ENCODE data around the gene ZNF316. TPM values are rescaled to one million over a fixed set of nuclear protein-coding genes. Genes with fewer than 3 reads are reported as not detected.

The ZNF316 gene
- polyA plus RNA-seq, 3 donors = 0.66 to 41.1 (median 1.2) TPM

- H3K9me3 Mint-ChIP-seq = peaks cover 27 to 44% (median 34%) of the 10 kb centered on the region in 7 donors
- Histone ChIP-seq H3K9me3 (replicated peaks in 1 of 2; ENCODE audit: control insufficient read depth in 1 of 2, insufficient read depth in 1 of 2, low read length in 2 of 2) (peaks cover 33 to 46% of the 10 kb centered on the region in 2 donors), H3K27ac (ENCODE audit: low read depth in 1 of 2, low read length in 2 of 2) (no peak overlapping the region), H3K27me3 (ENCODE audit: control insufficient read depth in 2 of 2, insufficient read depth in 2 of 2, low read length in 2 of 2) (no peaks in the 10 kb centered on the region), H3K9ac (ENCODE audit: insufficient read depth, low read length, poor library complexity, severe bottlenecking) (no peak overlapping the region), H4K20me1 (ENCODE audit: insufficient read depth, low read length) (peaks cover 42% of the 10 kb centered on the region), H2AFZ (ENCODE audit: insufficient read depth, low read depth, low read length, poor library complexity, severe bottlenecking) (no peak overlapping the region), H3K4me3 (replicated peaks in 1 of 3; ENCODE audit: low read depth in 2 of 3, low read length in 3 of 3) (no peak overlapping the region), H3K4me1 (ENCODE audit: control insufficient read depth in 1 of 2, insufficient read depth in 2 of 2, low read length in 2 of 2) (peaks cover 7 to 9% of the 10 kb centered on the region in 2 donors), H3K79me2 (ENCODE audit: insufficient read depth, low read length) (peaks cover 78% of the 10 kb centered on the region), H3K4me2 (replicated peaks; ENCODE audit: extremely low read depth, low read length, poor library complexity, severe bottlenecking) (no peak overlapping the region), H3K36me3 (replicated peaks in 1 of 2; ENCODE audit: control insufficient read depth in 1 of 2, insufficient read depth in 2 of 2, low read length in 2 of 2) (peaks cover 67 to 91% of the 10 kb centered on the region in 2 donors)
- TF ChIP-seq CTCF (IDR thresholded peaks at IDR 0.05) = no peak
- peaks cover 26% of the 10 kb centered on the region for H3K4me1 Mint-ChIP-seq
- 100% methylated on average over 4 of the region's 5 CpGs for WGBS (ENCODE audit: insufficient coverage)
- H3K36me3 Mint-ChIP-seq = peaks cover 56 to 62% of the 10 kb centered on the region in 2 donors
- no peaks in the 10 kb centered on the region for H3K27me3 Mint-ChIP-seq (ENCODE audit: low read depth in 3 of 3)
- H3K27ac Mint-ChIP-seq = peak overlapping the region in 1 of 7 donors; percentile 3
- no peak overlapping the region for H3K4me3 Mint-ChIP-seq
- DNase-seq = no peak
- intact Hi-C loops (cut with micrococcal nuclease) = loop anchor here in 1 of 2 donors (10.0 kb wide), 1 partner anchor 106 kb away; the partner anchor contains the start of gene INTS15
These were observed 63.7 kb downstream of the ZNF316 start for GRCh38 chr7:6700793-6701192.

GRCh38 chr7:6701860-6702259 is 64.7 kb downstream of the ZNF316 start:
- intact Hi-C loops (cut with micrococcal nuclease) = loop anchor here in 1 of 2 donors (10.0 kb wide), 1 partner anchor 107 kb away; the partner anchor contains the start of gene INTS15
- Mint-ChIP-seq H3K36me3 (peaks cover 56 to 62% of the 10 kb centered on the region in 2 donors), H3K27me3 (ENCODE audit: low read depth in 3 of 3) (no peaks in the 10 kb centered on the region), H3K4me3 (no peak overlapping the region), H3K27ac (peak overlapping the region in 2 of 7 donors; percentile 15 to 21), H3K4me1 (peaks cover 27% of the 10 kb centered on the region), H3K9me3 (peaks cover 27 to 44% (median 34%) of the 10 kb centered on the region in 7 donors)
- H3K79me2 ChIP-seq (ENCODE audit: insufficient read depth, low read length) = peaks cover 88% of the 10 kb centered on the region
- no peak overlapping the region for H3K27ac ChIP-seq (ENCODE audit: low read depth in 1 of 2, low read length in 2 of 2)
- peaks cover 45% of the 10 kb centered on the region for H4K20me1 ChIP-seq (ENCODE audit: insufficient read depth, low read length)
- peaks cover 57 to 80% of the 10 kb centered on the region in 2 donors for H3K36me3 ChIP-seq (replicated peaks in 1 of 2; ENCODE audit: control insufficient read depth in 1 of 2, insufficient read depth in 2 of 2, low read length in 2 of 2)
- H3K4me1 ChIP-seq (ENCODE audit: control insufficient read depth in 1 of 2, insufficient read depth in 2 of 2, low read length in 2 of 2) = peaks cover 12 to 16% of the 10 kb centered on the region in 2 donors
- no peak overlapping the region for H3K4me2 ChIP-seq (replicated peaks; ENCODE audit: extremely low read depth, low read length, poor library complexity, severe bottlenecking)
- WGBS (ENCODE audit: insufficient coverage) = 100% methylated on average over 1 of the region's 1 CpG
- H3K9me3 ChIP-seq (replicated peaks in 1 of 2; ENCODE audit: control insufficient read depth in 1 of 2, insufficient read depth in 1 of 2, low read length in 2 of 2) = peaks cover 28 to 36% of the 10 kb centered on the region in 2 donors
- TF ChIP-seq CTCF (IDR thresholded peaks at IDR 0.05) = no peak
- no peak overlapping the region for H3K4me3 ChIP-seq (replicated peaks in 1 of 3; ENCODE audit: low read depth in 2 of 3, low read length in 3 of 3)
- no peak for DNase-seq
- no peak overlapping the region for H3K9ac ChIP-seq (ENCODE audit: insufficient read depth, low read length, poor library complexity, severe bottlenecking)
- H2AFZ ChIP-seq (ENCODE audit: insufficient read depth, low read depth, low read length, poor library complexity, severe bottlenecking) = no peak overlapping the region
- no peaks in the 10 kb centered on the region for H3K27me3 ChIP-seq (ENCODE audit: control insufficient read depth in 2 of 2, insufficient read depth in 2 of 2, low read length in 2 of 2)

Other genes starting within 250 kb of the ZNF316 start
- gene DAGLB, start 189.4 kb upstream of the ZNF316 start, polyA plus RNA-seq = 10 to 100 TPM; 15.2 to 47.0 (median 16.4) TPM
- gene KDELR2, start 153.2 kb upstream of the ZNF316 start, polyA plus RNA-seq = 100 to 1,000 TPM in 1 of 3 donors, 10 to 100 TPM in 2; 30.3 to 103 (median 91.7) TPM
- gene GRID2IP, start 85.9 kb upstream of the ZNF316 start, polyA plus RNA-seq = not detected
- gene ZDHHC4, start 59.9 kb upstream of the ZNF316 start, polyA plus RNA-seq = 10 to 100 TPM; 30.3 to 55.6 (median 52.9) TPM
- gene INTS15, start 47.3 kb upstream of the ZNF316 start, polyA plus RNA-seq = 10 to 100 TPM; 16.9 to 32.7 (median 17.2) TPM
- gene ZNF853, start 21.7 kb upstream of the ZNF316 start, polyA plus RNA-seq = under 1 TPM in 1 of 3 donors, not detected in 2; 0.15 TPM
- 1 to 10 TPM; 4.9 to 8.1 (median 5.7) TPM for gene ZNF12, start 69.6 kb downstream of the ZNF316 start, polyA plus RNA-seq
- gene RSPH10B2, start 116.8 kb downstream of the ZNF316 start, polyA plus RNA-seq = under 1 TPM in 1 of 3 donors, not detected in 2; 0.03 TPM
- gene CCZ1B, start 189.0 kb downstream of the ZNF316 start, polyA plus RNA-seq = 10 to 100 TPM; 20.4 to 37.7 (median 21.9) TPM

Measured in CD14-positive monocyte (primary cell).